MM.1S (cell line): ENCODE measurements around the gene MEMO1.

Experiments used
- CTCF ChIP-seq: fragments of 300-600 bp; sonication (generic); IDR thresholded peaks from 2 replicates; pipeline ENCODE4 v1.5.1; 2016; ENCODE audit warnings: antibody characterized with exemption, low read length, mixed read lengths
- EZH2phosphoT487 ChIP-seq: fragments of 300-600 bp; sonication (generic); IDR thresholded peaks from 2 replicates; pipeline ENCODE4 v1.6.1; 2018; ENCODE audit warnings: antibody characterized with exemption, low read length

GRCh38 chr2:32058130-32058529, 47.3 kb upstream of the MEMO1 start:
- TF ChIP-seq EZH2phosphoT487 (no peak), CTCF (no peak)
